ENCODE results near the gene ACOD1.

DNA sequence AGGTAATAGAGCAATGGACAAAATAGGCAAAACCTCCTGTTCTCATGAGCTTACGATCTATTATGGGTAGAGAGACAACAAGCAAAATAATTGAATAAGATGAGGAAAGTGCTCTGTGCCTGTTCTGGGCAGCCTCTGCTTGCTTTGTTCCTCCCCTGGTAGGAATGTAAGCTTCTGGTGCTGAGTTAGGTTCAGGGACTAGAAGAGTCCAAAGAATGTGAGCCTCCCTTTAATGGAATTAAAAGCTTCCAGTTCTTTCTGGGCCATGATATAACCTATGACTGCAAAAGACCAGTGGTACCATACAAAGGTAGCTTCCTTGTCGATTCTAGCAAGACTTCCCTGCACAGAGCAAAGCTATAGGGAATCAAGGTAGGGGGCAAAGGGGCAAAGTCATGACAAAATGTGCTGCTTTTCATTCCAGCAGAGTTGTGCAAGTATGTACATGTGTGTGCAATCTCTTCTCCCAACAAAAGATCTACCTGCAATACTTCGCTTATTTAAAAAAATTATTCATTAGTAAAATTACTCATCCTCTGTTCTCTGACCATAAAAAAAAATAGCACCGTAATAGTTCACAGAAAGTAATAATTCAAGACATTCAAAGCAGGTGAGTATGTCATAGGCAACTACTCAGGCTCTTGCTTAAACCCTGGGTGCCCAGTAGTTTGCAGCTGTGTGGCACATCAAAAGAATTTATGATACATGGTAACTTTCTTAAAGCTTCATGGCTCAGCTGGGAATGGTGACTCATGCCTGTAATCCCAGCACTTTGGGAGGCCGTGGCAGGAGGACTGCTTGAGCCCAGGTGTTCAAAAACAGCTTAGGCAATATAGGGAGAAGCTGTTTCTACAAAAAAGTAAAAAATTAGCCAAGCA is 21.4 kb downstream of the ACOD1 start:
- TF ChIP-seq, protein P1, sequence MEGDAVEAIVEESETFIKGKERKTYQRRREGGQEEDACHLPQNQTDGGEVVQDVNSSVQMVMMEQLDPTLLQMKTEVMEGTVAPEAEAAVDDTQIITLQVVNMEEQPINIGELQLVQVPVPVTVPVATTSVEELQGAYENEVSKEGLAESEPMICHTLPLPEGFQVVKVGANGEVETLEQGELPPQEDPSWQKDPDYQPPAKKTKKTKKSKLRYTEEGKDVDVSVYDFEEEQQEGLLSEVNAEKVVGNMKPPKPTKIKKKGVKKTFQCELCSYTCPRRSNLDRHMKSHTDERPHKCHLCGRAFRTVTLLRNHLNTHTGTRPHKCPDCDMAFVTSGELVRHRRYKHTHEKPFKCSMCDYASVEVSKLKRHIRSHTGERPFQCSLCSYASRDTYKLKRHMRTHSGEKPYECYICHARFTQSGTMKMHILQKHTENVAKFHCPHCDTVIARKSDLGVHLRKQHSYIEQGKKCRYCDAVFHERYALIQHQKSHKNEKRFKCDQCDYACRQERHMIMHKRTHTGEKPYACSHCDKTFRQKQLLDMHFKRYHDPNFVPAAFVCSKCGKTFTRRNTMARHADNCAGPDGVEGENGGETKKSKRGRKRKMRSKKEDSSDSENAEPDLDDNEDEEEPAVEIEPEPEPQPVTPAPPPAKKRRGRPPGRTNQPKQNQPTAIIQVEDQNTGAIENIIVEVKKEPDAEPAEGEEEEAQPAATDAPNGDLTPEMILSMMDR (IDR thresholded peaks at IDR 0.05): no peak
- TF ChIP-seq POLR2AphosphoS5 (IDR thresholded peaks at IDR 0.05) (no peak), POLR2A (IDR thresholded peaks at IDR 0.05) (no peak)
